Mesenchymal stem cell (in vitro differentiated cells and primary cell): ENCODE data around the gene HCFC1R1.

Experiments used
- DNase-seq: peaks from one replicate; pipeline ENCODE4 v3.0.0-alpha.2; 2013
- H2AFZ ChIP-seq: one replicate; pipeline ENCODE4 v1.6.1; 2013; ENCODE audit warnings: low read depth, mild to moderate bottlenecking, control low read depth, inconsistent platforms, low read length, moderate library complexity
- H2AK5ac ChIP-seq: 2 replicates; pipeline ENCODE4 v1.6.1; 2013; ENCODE audit warnings: low read length, moderate library complexity, mild to moderate bottlenecking, inconsistent platforms; ENCODE audit not compliant: severe bottlenecking
- H2BK120ac ChIP-seq: one replicate; pipeline ENCODE4 v1.6.1; 2013; ENCODE audit warnings: low read depth, mild to moderate bottlenecking, inconsistent platforms, low read length, moderate library complexity
- H2BK12ac ChIP-seq, 2 experiments: one replicate each; pipeline ENCODE4 v1.6.1; 2013; ENCODE audit warnings: inconsistent platforms in 2 of 2, low read length in 2 of 2, mild to moderate bottlenecking in 2 of 2, moderate library complexity in 2 of 2, control low read depth in 1 of 2
- H2BK15ac ChIP-seq: one replicate; pipeline ENCODE4 v1.6.1; 2013; ENCODE audit warnings: mild to moderate bottlenecking, low read depth, inconsistent platforms; ENCODE audit not compliant: poor library complexity, severe bottlenecking
- H2BK5ac ChIP-seq: 2 replicates; pipeline ENCODE4 v1.6.1; 2013; ENCODE audit warnings: low read depth, mild to moderate bottlenecking, low read length, control low read depth, inconsistent platforms; ENCODE audit not compliant: poor library complexity, severe bottlenecking
- H3K14ac ChIP-seq, 2 experiments: one replicate each; pipeline ENCODE4 v1.6.1; 2013; ENCODE audit warnings: inconsistent platforms in 2 of 2, low read length in 2 of 2, control low read depth in 1 of 2, mild to moderate bottlenecking in 1 of 2, moderate library complexity in 1 of 2
- H3K18ac ChIP-seq, 2 experiments: one replicate each; pipeline ENCODE4 v1.6.1; 2013; ENCODE audit warnings: inconsistent platforms in 2 of 2, low read length in 2 of 2, control low read depth in 1 of 2, low read depth in 1 of 2, mild to moderate bottlenecking in 1 of 2
- H3K23ac ChIP-seq, 2 experiments: one replicate each; pipeline ENCODE4 v1.6.1; 2013; ENCODE audit warnings: inconsistent platforms in 2 of 2, low read length in 2 of 2, mild to moderate bottlenecking in 2 of 2, moderate library complexity in 2 of 2, control low read depth in 1 of 2
- H3K27ac ChIP-seq: 2 replicates; pipeline ENCODE4 v1.5.1; 2013; ENCODE audit warnings: mild to moderate bottlenecking, moderate library complexity, low read length, control low read depth, inconsistent platforms; ENCODE audit not compliant: poor library complexity, severe bottlenecking
- H3K27me3 ChIP-seq, 2 experiments: 2 replicates each; pipeline versions ENCODE4 v1.6.1 to v1.7.0; 2013; ENCODE audit warnings: low read length in 2 of 2, mild to moderate bottlenecking in 2 of 2, moderate library complexity in 2 of 2, control low read depth in 1 of 2, inconsistent platforms in 1 of 2; ENCODE audit not compliant: control insufficient read depth in 1 of 2, insufficient read depth in 1 of 2
- H3K36me3 ChIP-seq, 2 experiments: 2 replicates each; pipeline versions ENCODE4 v1.6.1 to v1.7.0; 2013; ENCODE audit warnings: low read length in 2 of 2, control low read depth in 1 of 2, inconsistent platforms in 1 of 2, low read depth in 1 of 2, mild to moderate bottlenecking in 1 of 2; ENCODE audit not compliant: insufficient read depth in 2 of 2, control insufficient read depth in 1 of 2
- H3K4ac ChIP-seq, 2 experiments: one replicate each; pipeline ENCODE4 v1.6.1; 2013; ENCODE audit warnings: inconsistent platforms in 2 of 2, low read length in 2 of 2, mild to moderate bottlenecking in 2 of 2, moderate library complexity in 2 of 2, control low read depth in 1 of 2, low read depth in 1 of 2
- H3K4me1 ChIP-seq: 2 replicates; pipeline ENCODE4 v1.6.1; 2013; ENCODE audit warnings: low read depth, low read length, control low read depth; ENCODE audit not compliant: control insufficient read depth, insufficient read depth
- H3K4me2 ChIP-seq: 2 replicates; pipeline ENCODE4 v1.6.1; 2013; ENCODE audit warnings: low read length, mild to moderate bottlenecking, inconsistent platforms; ENCODE audit not compliant: poor library complexity, severe bottlenecking
- H3K4me3 ChIP-seq, 2 experiments: 2 replicates each; pipeline versions ENCODE4 v1.5.1 to v1.7.0; 2013; ENCODE audit warnings: low read length in 2 of 2, mild to moderate bottlenecking in 2 of 2, control low read depth in 1 of 2, low read depth in 1 of 2; ENCODE audit not compliant: insufficient read depth in 1 of 2
- H3K79me1 ChIP-seq: replicated peaks from 2 replicates; pipeline ENCODE4 v1.6.1; 2013; ENCODE audit warnings: mild to moderate bottlenecking, control low read depth, low read length, inconsistent platforms; ENCODE audit not compliant: poor library complexity, severe bottlenecking
- H3K9ac ChIP-seq: 2 replicates; pipeline ENCODE4 v1.7.0; 2013; ENCODE audit warnings: mild to moderate bottlenecking, low read length, moderate library complexity
- H3K9me3 ChIP-seq: 2 replicates; pipeline ENCODE4 v1.7.0; 2013; ENCODE audit warnings: mild to moderate bottlenecking, low read length; ENCODE audit not compliant: control insufficient read depth
- H4K8ac ChIP-seq: one replicate; pipeline ENCODE4 v1.6.1; 2013; ENCODE audit warnings: inconsistent platforms, mild to moderate bottlenecking, low read length, moderate library complexity
- H4K91ac ChIP-seq: one replicate; pipeline ENCODE4 v1.6.1; 2013; ENCODE audit warnings: mild to moderate bottlenecking, low read length, inconsistent platforms
- WGBS: methylation state at CpG from one replicate; pipeline ENCODE4 v1.1.7; 2013; ENCODE audit warnings: mixed read lengths; 5-methylcytosine and 5-hydroxymethylcytosine counted together

Gene HCFC1R1

GRCh38 chr16:3047387-3047720 is 23.6 kb upstream of the HCFC1R1 start:
- Histone ChIP-seq H2BK12ac (no peak overlapping the region), H3K4ac (no peak overlapping the region), H2AFZ (no peak overlapping the region), H2AK5ac (no peak overlapping the region), H3K9me3 (no peaks in the 10 kb centered on the region), H3K27ac (no peak overlapping the region), H3K23ac (no peak overlapping the region), H3K9ac (no peak overlapping the region), H3K4me1 (peaks cover 16% of the 10 kb centered on the region), H4K91ac (no peak overlapping the region), H3K4me3 (no peak overlapping the region), H3K4me2 (no peak overlapping the region), H3K79me1 (no peaks in the 10 kb centered on the region), H2BK5ac (no peak overlapping the region), H4K8ac (no peak overlapping the region), H3K36me3 (no peaks in the 10 kb centered on the region), H3K18ac (no peak overlapping the region), H2BK120ac (no peak overlapping the region), H3K27me3 (peaks cover 80 to 82% of the 10 kb centered on the region in 2 experiments), H3K14ac (no peak overlapping the region), H2BK15ac (no peak overlapping the region)
- no peak for DNase-seq
- WGBS: 25% methylated on average over 13 of the region's 13 CpGs

- no peak overlapping the region for H3K27ac ChIP-seq
These were observed 23.1 kb upstream of the HCFC1R1 start for GRCh38 chr16:3046641-3047386.

GRCh38 chr16:3045758-3046640 is 22.3 kb upstream of the HCFC1R1 start, which contains the start of gene MMP25:
Gene MMP25, plus strand, starts transcription at chr16:3046561. Its CDS starts 357 bp downstream, at chr16:3046918.
- Histone ChIP-seq H3K4me2 (peak within 1 kb of the TSS; percentile 94), H3K36me3 (no peaks in the 10 kb centered on the region), H3K23ac (peak within 1 kb of the TSS in 1 of 2 experiments; percentile 93), H3K4me1 (peaks cover 16% of the 10 kb centered on the region), H2BK120ac (no peak within 1 kb of the TSS), H3K27ac (no peak within 1 kb of the TSS), H2AFZ (peak within 1 kb of the TSS; percentile 77), H2BK12ac (no peak within 1 kb of the TSS), H3K9ac (no peak within 1 kb of the TSS), H2BK15ac (no peak within 1 kb of the TSS), H3K79me1 (no peaks in the 10 kb centered on the region), H2BK5ac (no peak within 1 kb of the TSS), H3K18ac (no peak within 1 kb of the TSS), H4K91ac (no peak within 1 kb of the TSS), H3K9me3 (no peaks in the 10 kb centered on the region), H3K4ac (no peak within 1 kb of the TSS), H2AK5ac (no peak within 1 kb of the TSS), H4K8ac (no peak within 1 kb of the TSS), H3K27me3 (peaks cover 74 to 78% of the 10 kb centered on the region in 2 experiments), H3K14ac (no peak within 1 kb of the TSS), H3K4me3 (peak within 1 kb of the TSS; percentile 52 to 72)
- no peak for DNase-seq
- WGBS: under 1% methylated on average over 57 of the region's 86 CpGs

More at GRCh38 chr16:3046641-3047386, 23.1 kb upstream of the HCFC1R1 start:
- 2% methylated on average over 47 of the region's 54 CpGs for WGBS
- no peak overlapping the region for H3K4ac ChIP-seq
- no peaks in the 10 kb centered on the region for H3K9me3 ChIP-seq
- H3K27me3 ChIP-seq: peaks cover 80 to 82% of the 10 kb centered on the region in 2 experiments
- H2BK12ac ChIP-seq: no peak overlapping the region
- H2AFZ ChIP-seq: no peak overlapping the region
- no peak overlapping the region for H2BK15ac ChIP-seq
- no peak overlapping the region for H4K91ac ChIP-seq
- H3K4me1 ChIP-seq: peaks cover 16% of the 10 kb centered on the region
- H3K36me3 ChIP-seq: no peaks in the 10 kb centered on the region
- H2BK5ac ChIP-seq: no peak overlapping the region
- peak overlapping the region in 1 of 2 experiments; percentile 52 for H3K4me3 ChIP-seq
- no peaks in the 10 kb centered on the region for H3K79me1 ChIP-seq
- H3K4me2 ChIP-seq: peak overlapping the region; percentile 94
- no peak overlapping the region for H3K14ac ChIP-seq
- H3K23ac ChIP-seq: no peak overlapping the region
- H3K18ac ChIP-seq: no peak overlapping the region
- H2BK120ac ChIP-seq: no peak overlapping the region
- no peak for DNase-seq
- H2AK5ac ChIP-seq: no peak overlapping the region
- no peak overlapping the region for H4K8ac ChIP-seq
- no peak overlapping the region for H3K9ac ChIP-seq

GRCh38 chr16:3044708-3045107 is 21.0 kb upstream of the HCFC1R1 start:
- Histone ChIP-seq H2AFZ (no peak overlapping the region), H3K27ac (no peak overlapping the region), H3K9ac (no peak overlapping the region), H3K27me3 (peaks cover 69% of the 10 kb centered on the region in 2 experiments), H2AK5ac (no peak overlapping the region), H3K23ac (no peak overlapping the region), H3K4me2 (no peak overlapping the region), H3K14ac (no peak overlapping the region), H3K36me3 (no peaks in the 10 kb centered on the region), H3K9me3 (no peaks in the 10 kb centered on the region), H2BK5ac (no peak overlapping the region), H2BK12ac (no peak overlapping the region), H4K8ac (no peak overlapping the region), H3K4me1 (peaks cover 16% of the 10 kb centered on the region), H2BK15ac (no peak overlapping the region), H2BK120ac (no peak overlapping the region), H4K91ac (no peak overlapping the region), H3K4me3 (no peak overlapping the region), H3K4ac (no peak overlapping the region), H3K79me1 (no peaks in the 10 kb centered on the region), H3K18ac (no peak overlapping the region)
- 89% methylated on average over 4 of the region's 6 CpGs for WGBS
- DNase-seq: no peak
